Measurements from ENCODE around the gene LUC7L3. TPM values are rescaled to one million over a fixed set of nuclear protein-coding genes. Genes with fewer than 3 reads are reported as not detected.

Gene LUC7L3
- total and polyA plus RNA-seq, 2 donors (not counting 1 experiment from before 2014, with no cell fraction given) = 42.9 to 311 TPM

GRCh38 chr17:50677851-50678375 lies 41.5 kb upstream of the LUC7L3 start:
- ChIA-PET POLR2A (no interaction called here), CTCF (no interaction called here)
- H3K36me3 ChIP-seq (replicated peaks in 1 of 2; ENCODE audit: control extremely low read depth in 1 of 2, control insufficient read depth in 1 of 2, extremely low read depth in 1 of 2, insufficient read depth in 2 of 2, low read length in 1 of 2) = no peaks in the 10 kb centered on the region
- H3K79me2 ChIP-seq (ENCODE audit: control insufficient read depth, insufficient read depth, low read length) = no peaks in the 10 kb centered on the region
- H3K4me2 ChIP-seq (replicated peaks; ENCODE audit: low read depth, low read length, poor library complexity, severe bottlenecking) = no peak overlapping the region
- no peaks in the 10 kb centered on the region for H4K20me1 ChIP-seq (ENCODE audit: control insufficient read depth, insufficient read depth, low read length, poor library complexity, severe bottlenecking)
- 93% methylated on average over 11 of the region's 12 CpGs for whole genome bisulfite sequencing (ENCODE audit: insufficient coverage)
- Mint-ChIP-seq H3K27ac (no peak overlapping the region), H3K27me3 (peaks cover 44% of the 10 kb centered on the region), H3K4me3 (no peak overlapping the region), H3K4me1 (peaks cover 4% of the 10 kb centered on the region), H3K9me3 (ENCODE audit: insufficient read depth) (no peaks in the 10 kb centered on the region)
- DNase-seq (no peak), ATAC-seq (ENCODE audit: low read depth) (no peak)
- no peak overlapping the region for H3K27ac ChIP-seq (ENCODE audit: low read length in 2 of 2)
- no peaks in the 10 kb centered on the region for H3K9me3 ChIP-seq (ENCODE audit: control extremely low read depth in 1 of 3, control insufficient read depth in 2 of 3, insufficient read depth in 1 of 3, low read length in 2 of 3)
- no peak overlapping the region for H3K4me3 ChIP-seq (ENCODE audit: control extremely low read depth in 1 of 5, extremely low read depth in 1 of 5, insufficient read depth in 1 of 5, low read depth in 2 of 5, low read length in 4 of 5)
- H3K4me1 ChIP-seq (ENCODE audit: control insufficient read depth in 2 of 2, insufficient read depth in 2 of 2, low read length in 2 of 2) = peaks cover 0 to 3% of the 10 kb centered on the region in 2 donors
- no peak overlapping the region for H2AFZ ChIP-seq (ENCODE audit: insufficient read depth, low read depth, low read length, poor library complexity, severe bottlenecking)
- H3K27me3 ChIP-seq (replicated peaks in 1 of 4; ENCODE audit: control extremely low read depth in 1 of 4, control insufficient read depth in 3 of 4, insufficient read depth in 4 of 4, low read length in 3 of 4) = peaks cover 0 to 4% (median 0%) of the 10 kb centered on the region in 4 experiments
- intact Hi-C loops (cut with micrococcal nuclease) = no loop called here
- TF ChIP-seq EZH2 (IDR thresholded peaks at IDR 0.05; ENCODE audit: borderline replicate concordance, insufficient read depth, low read depth, low read length, poor library complexity, severe bottlenecking) = no peak
- no peak for TF ChIP-seq CTCF (IDR thresholded peaks at IDR 0.05)
- no peak overlapping the region for H3K9ac ChIP-seq (ENCODE audit: low read length)

- DNase-seq (no peak), ATAC-seq (ENCODE audit: low read depth) (no peak)
- Histone ChIP-seq H3K9ac (ENCODE audit: low read length) (no peak overlapping the region), H3K4me2 (replicated peaks; ENCODE audit: low read depth, low read length, poor library complexity, severe bottlenecking) (no peak overlapping the region), H3K27me3 (replicated peaks in 1 of 4; ENCODE audit: control extremely low read depth in 1 of 4, control insufficient read depth in 3 of 4, insufficient read depth in 4 of 4, low read length in 3 of 4) (peaks cover 0 to 4% (median 0%) of the 10 kb centered on the region in 4 experiments), H3K9me3 (ENCODE audit: control extremely low read depth in 1 of 3, control insufficient read depth in 2 of 3, insufficient read depth in 1 of 3, low read length in 2 of 3) (no peaks in the 10 kb centered on the region), H3K27ac (ENCODE audit: low read length in 2 of 2) (no peak overlapping the region), H3K79me2 (ENCODE audit: control insufficient read depth, insufficient read depth, low read length) (no peaks in the 10 kb centered on the region), H3K4me1 (ENCODE audit: control insufficient read depth in 2 of 2, insufficient read depth in 2 of 2, low read length in 2 of 2) (peaks cover 0 to 3% of the 10 kb centered on the region in 2 donors), H2AFZ (ENCODE audit: insufficient read depth, low read depth, low read length, poor library complexity, severe bottlenecking) (no peak overlapping the region), H3K4me3 (ENCODE audit: control extremely low read depth in 1 of 5, extremely low read depth in 1 of 5, insufficient read depth in 1 of 5, low read depth in 2 of 5, low read length in 4 of 5) (no peak overlapping the region), H4K20me1 (ENCODE audit: control insufficient read depth, insufficient read depth, low read length, poor library complexity, severe bottlenecking) (no peaks in the 10 kb centered on the region), H3K36me3 (replicated peaks in 1 of 2; ENCODE audit: control extremely low read depth in 1 of 2, control insufficient read depth in 1 of 2, extremely low read depth in 1 of 2, insufficient read depth in 2 of 2, low read length in 1 of 2) (no peaks in the 10 kb centered on the region)
- Mint-ChIP-seq H3K4me3 (no peak overlapping the region), H3K27ac (no peak overlapping the region), H3K4me1 (peaks cover 4% of the 10 kb centered on the region), H3K27me3 (peaks cover 44% of the 10 kb centered on the region), H3K9me3 (ENCODE audit: insufficient read depth) (no peaks in the 10 kb centered on the region)
- CTCF ChIA-PET = no interaction called here
- no peak for TF ChIP-seq EZH2 (IDR thresholded peaks at IDR 0.05; ENCODE audit: borderline replicate concordance, insufficient read depth, low read depth, low read length, poor library complexity, severe bottlenecking)
- TF ChIP-seq CTCF (IDR thresholded peaks at IDR 0.05) = no peak
- intact Hi-C loops (cut with micrococcal nuclease) = no loop called here
- 90% methylated on average over 6 of the region's 11 CpGs for WGBS (ENCODE audit: insufficient coverage)
- POLR2A ChIA-PET = no interaction called here
These were observed 40.3 kb upstream of the LUC7L3 start for GRCh38 chr17:50679008-50679544.

Measured in B cell (primary cell).